AG04449 (cell line): ENCODE measurements around the gene FMNL1.

ENCODE experiments used
- CTCF ChIA-PET: fragments of 350-600 bp; formaldehyde crosslinking; extraction: SDS; loops from one replicate; lab custom pipeline; 2021; ENCODE audit warnings: antibody characterized with exemption; lab: Yijun Ruan, JAX
- POLR2A ChIA-PET: fragments of 400-600, 350-600 bp; formaldehyde crosslinking; extraction: SDS; loops from one replicate; lab custom pipeline; 2020; ENCODE audit warnings: antibody characterized with exemption, inconsistent platforms; lab: Yijun Ruan, JAX
- DNase-seq: peaks from one replicate; pipeline ENCODE4 v3.0.0-alpha.2; 2010; ENCODE audit warnings: low read depth, low spot score
- H3K4me3 ChIP-seq: 2 replicates; pipeline ENCODE4 v1.5.1; 2011; ENCODE audit warnings: low read depth, mild to moderate bottlenecking, control low read depth, low read length
- CTCF ChIP-seq: IDR thresholded peaks from one replicate; pipeline ENCODE4 v1.5.1; 2011; ENCODE audit warnings: mild to moderate bottlenecking, moderate library complexity, low read length, control low read depth, inconsistent platforms; ENCODE audit not compliant: insufficient read depth; ENCODE audit errors: missing control alignments

FMNL1 gene

GRCh38 chr17:45241328-45242028 lies 19.8 kb downstream of the FMNL1 start:
- CTCF ChIA-PET, result interaction anchor here (0.8 to 4.0 kb wide), 8 partner anchors 8 to 144 kb away, joined by 3 to 18 read pairs (median 6); partner anchors contain the start of gene ACBD4
- DNase-seq, result no peak
- POLR2A ChIA-PET, result interaction anchor here (0.9 kb wide), 1 partner anchor 93 kb away, joined by 3 read pairs; no protein-coding TSS in a partner anchor
- H3K4me3 ChIP-seq, result peak overlapping the region; percentile 6; the same call in 1 of the 2 replicates
- no peak for TF ChIP-seq CTCF

- POLR2A ChIA-PET, result no interaction called here
- DNase-seq, result no peak
- TF ChIP-seq CTCF, result no peak
- CTCF ChIA-PET, result interaction anchor here (0.8 to 4.0 kb wide), 6 partner anchors 9 to 144 kb away, joined by 3 to 18 read pairs (median 10); partner anchors contain the start of gene ACBD4
- no peak overlapping the region for H3K4me3 ChIP-seq
These were observed 20.3 kb downstream of the FMNL1 start for GRCh38 chr17:45242029-45242414.

- no peak for TF ChIP-seq CTCF
- ChIA-PET POLR2A (no interaction called here), CTCF (interaction anchor here (0.8 to 10.2 kb wide), 5 partner anchors 8 to 148 kb away, joined by 3 to 73 read pairs (median 11); partner anchors contain the start of gene ACBD4)
- no peak for DNase-seq
- no peak overlapping the region for H3K4me3 ChIP-seq
These were observed 22.1 kb downstream of the FMNL1 start for GRCh38 chr17:45243750-45244149.

- no peak overlapping the region for H3K4me3 ChIP-seq
- DNase-seq, result no peak
- no peak for TF ChIP-seq CTCF
- ChIA-PET POLR2A (no interaction called here), CTCF (interaction anchor here (0.7 to 10.2 kb wide), 5 partner anchors 10 to 140 kb away, joined by 3 to 73 read pairs (median 4); no protein-coding TSS in a partner anchor)
These were observed 23.3 kb downstream of the FMNL1 start for GRCh38 chr17:45244725-45245656.

- H3K4me3 ChIP-seq, result peak overlapping the region; percentile 56; the same call in 1 of the 2 replicates
- CTCF ChIA-PET, result interaction anchor here (0.7 to 10.2 kb wide), 12 partner anchors 9 to 180 kb away, joined by 3 to 73 read pairs (median 3); no protein-coding TSS in a partner anchor
- POLR2A ChIA-PET, result no interaction called here
- no peak for DNase-seq
- no peak for TF ChIP-seq CTCF
These were observed 24.7 kb downstream of the FMNL1 start for GRCh38 chr17:45246338-45246737.
